Measurements from ENCODE around the gene CACNA1A.

- TF ChIP-seq, protein P1, sequence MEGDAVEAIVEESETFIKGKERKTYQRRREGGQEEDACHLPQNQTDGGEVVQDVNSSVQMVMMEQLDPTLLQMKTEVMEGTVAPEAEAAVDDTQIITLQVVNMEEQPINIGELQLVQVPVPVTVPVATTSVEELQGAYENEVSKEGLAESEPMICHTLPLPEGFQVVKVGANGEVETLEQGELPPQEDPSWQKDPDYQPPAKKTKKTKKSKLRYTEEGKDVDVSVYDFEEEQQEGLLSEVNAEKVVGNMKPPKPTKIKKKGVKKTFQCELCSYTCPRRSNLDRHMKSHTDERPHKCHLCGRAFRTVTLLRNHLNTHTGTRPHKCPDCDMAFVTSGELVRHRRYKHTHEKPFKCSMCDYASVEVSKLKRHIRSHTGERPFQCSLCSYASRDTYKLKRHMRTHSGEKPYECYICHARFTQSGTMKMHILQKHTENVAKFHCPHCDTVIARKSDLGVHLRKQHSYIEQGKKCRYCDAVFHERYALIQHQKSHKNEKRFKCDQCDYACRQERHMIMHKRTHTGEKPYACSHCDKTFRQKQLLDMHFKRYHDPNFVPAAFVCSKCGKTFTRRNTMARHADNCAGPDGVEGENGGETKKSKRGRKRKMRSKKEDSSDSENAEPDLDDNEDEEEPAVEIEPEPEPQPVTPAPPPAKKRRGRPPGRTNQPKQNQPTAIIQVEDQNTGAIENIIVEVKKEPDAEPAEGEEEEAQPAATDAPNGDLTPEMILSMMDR (IDR thresholded peaks at IDR 0.05), result no peak
- TF ChIP-seq EZH2phosphoT487 (IDR thresholded peaks at IDR 0.05), result no peak
- no peak for TF ChIP-seq EZH2 (IDR thresholded peaks at IDR 0.05)
Observed at GRCh38 chr19:13226983-13227382, 279.3 kb downstream of the CACNA1A start.

Measured in neural progenitor cell (in vitro differentiated cells).